HepG2 (cell line): ENCODE data around the gene AP4M1. TPM values are rescaled to one million over a fixed set of nuclear protein-coding genes. Genes with fewer than 3 reads are reported as not detected.
A peak's percentile ranks its signal among the peaks of the same experiment; 100 is the strongest.

Experiments used
- CCAR2 ChIP-seq: fragments of 200-400 bp; formaldehyde crosslinking; optimal IDR thresholded peaks from 2 replicates; pipeline ENCODE3; 2018; ENCODE audit warnings: low read depth, mild to moderate bottlenecking, low read length, moderate library complexity
- CREB1 ChIP-seq, 2 experiments: fragments of 450-650 bp in 1 of 2; IDR thresholded peaks; 2 replicates each; pipeline ENCODE4 v1.6.1; 2016 to 2017; ENCODE audit warnings: control low read depth in 1 of 2, mild to moderate bottlenecking in 1 of 2, missing compliant biosample characterization in 1 of 2, missing genetic modification characterization in 1 of 2
- FOXK1 ChIP-seq: sonication (generic); formaldehyde crosslinking; IDR thresholded peaks from 2 replicates; pipeline ENCODE4 v1.4.0; 2020; ENCODE audit warnings: low read depth, missing genetic modification reagents, borderline replicate concordance
- FOXP1 ChIP-seq, 2 experiments: fragments of 450-650 bp in 1 of 2; IDR thresholded peaks; 2 replicates each; pipeline ENCODE4 v1.6.1; 2017 to 2018; ENCODE audit warnings: antibody characterized with exemption in 1 of 2
- GATAD2A ChIP-seq: IDR thresholded peaks from 2 replicates; pipeline ENCODE4 v1.6.1; 2016
- MED8 ChIP-seq: sonication (generic); formaldehyde crosslinking; IDR thresholded peaks from 2 replicates; pipeline ENCODE4 v1.8.1; 2023; ENCODE audit warnings: mild to moderate bottlenecking, missing genetic modification reagents; ENCODE audit not compliant: insufficient replicate concordance
- MXI1 ChIP-seq: IDR thresholded peaks from 3 replicates; pipeline ENCODE4 v1.6.1; 2012; ENCODE audit warnings: low read depth, low read length, inconsistent platforms, borderline replicate concordance
- NR2F1 ChIP-seq, 2 experiments: fragments of 450-650 bp in 1 of 2; formaldehyde crosslinking in 1 of 2; IDR thresholded peaks; 2 replicates each; pipeline versions ENCODE4 v1.5.0 to v1.6.1; 2016 to 2020; ENCODE audit warnings: mild to moderate bottlenecking in 1 of 2, missing compliant biosample characterization in 1 of 2, missing genetic modification reagents in 1 of 2, moderate library complexity in 1 of 2
- PHF20 ChIP-seq: sonication (generic); formaldehyde crosslinking; IDR thresholded peaks from 2 replicates; pipeline ENCODE4 v1.5.0; 2020; ENCODE audit warnings: mild to moderate bottlenecking, missing genetic modification reagents
- ZNF605 ChIP-seq: sonication (generic); formaldehyde crosslinking; IDR thresholded peaks from 2 replicates; pipeline ENCODE4 v1.8.0; 2022; ENCODE audit warnings: mild to moderate bottlenecking, missing genetic modification reagents
- polyA plus RNA-seq, 8 experiments: library from polyadenylated mRNA; depleted of rRNA in 3 of 8; stranded (reverse) in 7 of 8; unstranded in 1 of 8; fragments of >200 nt; fragmentation: Illumina TruSeq in 4 of 8; extraction: Trizol in 4 of 8; gene quantifications; 2 replicates each; pipeline versions ENCODE4 v1.2.1 to v1.2.3, GENCODE V29; 2011 to 2016; ENCODE audit warnings: low read depth in 4 of 8, missing spikeins in 1 of 8, mixed read lengths in 1 of 8; ENCODE audit not compliant: insufficient read depth in 1 of 8
- total RNA-seq, 5 experiments: library from RNA; depleted of rRNA; stranded (reverse); fragments of >200 nt; fragmentation: Illumina TruSeq; extraction: Trizol; gene quantifications; 2 replicates each; pipeline ENCODE4 v1.2.3, GENCODE V29; 2016; ENCODE audit warnings: low read depth in 1 of 5
- TF ChIP-seq, protein P1 (sequence below): sonication (generic); formaldehyde crosslinking; IDR thresholded peaks from 2 replicates; pipeline ENCODE4 v1.4.0; 2020; ENCODE audit warnings: missing genetic modification reagents
- TF ChIP-seq, protein P2 (sequence below): sonication (generic); formaldehyde crosslinking; IDR thresholded peaks from 2 replicates; pipeline ENCODE4 v1.5.1; 2020; ENCODE audit warnings: mild to moderate bottlenecking, missing genetic modification reagents, moderate library complexity
- TF ChIP-seq, protein P3 (sequence below), 2 experiments: sonication (generic) in 1 of 2; formaldehyde crosslinking in 1 of 2; IDR thresholded peaks; 2 replicates each; pipeline versions ENCODE4 v1.5.1 to v1.6.1; 2011 to 2020; ENCODE audit warnings: borderline replicate concordance in 1 of 2, low read depth in 1 of 2, low read length in 1 of 2, mild to moderate bottlenecking in 1 of 2, missing genetic modification reagents in 1 of 2, moderate library complexity in 1 of 2
- TF ChIP-seq, protein P4 (sequence below): sonication (generic); formaldehyde crosslinking; IDR thresholded peaks from 2 replicates; pipeline ENCODE4 v1.4.0; 2020; ENCODE audit warnings: missing genetic modification reagents

The AP4M1 gene
- total and polyA plus RNA-seq, 2 of the 13 experiments (the other 11 are each of a cell fraction or from before 2014, with no cell fraction given), result 6.3 to 9.7 TPM

DNA sequence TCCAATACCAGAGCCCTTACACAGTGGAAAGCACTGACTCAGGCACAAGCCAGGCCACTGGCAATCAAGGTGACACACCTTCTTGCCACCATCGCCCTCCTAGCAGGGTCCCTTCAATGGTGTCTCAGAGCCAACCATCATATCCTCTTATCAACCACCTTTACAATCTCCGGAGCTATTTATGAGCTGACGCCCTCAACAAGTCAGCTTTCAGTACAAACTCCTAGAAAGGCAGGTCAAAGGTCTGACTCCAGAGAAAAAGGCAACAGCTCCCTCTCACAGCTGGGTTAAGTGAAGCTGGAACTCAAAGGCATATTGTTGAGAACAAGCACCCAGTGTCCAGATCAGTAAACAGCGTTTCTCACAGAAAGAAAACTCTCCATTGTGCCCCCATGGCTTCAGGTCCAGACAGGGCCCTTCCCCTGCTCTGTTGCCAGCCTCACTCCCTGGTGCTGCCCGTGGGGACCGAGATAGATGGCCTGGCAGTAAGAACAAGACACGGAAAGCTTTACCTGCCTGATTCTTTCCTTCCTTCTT, 22.4 kb upstream of the AP4M1 start (continued):
- TF ChIP-seq PHF20 (CRISPR knock-in tag), result no peak
- no peak for TF ChIP-seq MED8
- TF ChIP-seq, protein P1, sequence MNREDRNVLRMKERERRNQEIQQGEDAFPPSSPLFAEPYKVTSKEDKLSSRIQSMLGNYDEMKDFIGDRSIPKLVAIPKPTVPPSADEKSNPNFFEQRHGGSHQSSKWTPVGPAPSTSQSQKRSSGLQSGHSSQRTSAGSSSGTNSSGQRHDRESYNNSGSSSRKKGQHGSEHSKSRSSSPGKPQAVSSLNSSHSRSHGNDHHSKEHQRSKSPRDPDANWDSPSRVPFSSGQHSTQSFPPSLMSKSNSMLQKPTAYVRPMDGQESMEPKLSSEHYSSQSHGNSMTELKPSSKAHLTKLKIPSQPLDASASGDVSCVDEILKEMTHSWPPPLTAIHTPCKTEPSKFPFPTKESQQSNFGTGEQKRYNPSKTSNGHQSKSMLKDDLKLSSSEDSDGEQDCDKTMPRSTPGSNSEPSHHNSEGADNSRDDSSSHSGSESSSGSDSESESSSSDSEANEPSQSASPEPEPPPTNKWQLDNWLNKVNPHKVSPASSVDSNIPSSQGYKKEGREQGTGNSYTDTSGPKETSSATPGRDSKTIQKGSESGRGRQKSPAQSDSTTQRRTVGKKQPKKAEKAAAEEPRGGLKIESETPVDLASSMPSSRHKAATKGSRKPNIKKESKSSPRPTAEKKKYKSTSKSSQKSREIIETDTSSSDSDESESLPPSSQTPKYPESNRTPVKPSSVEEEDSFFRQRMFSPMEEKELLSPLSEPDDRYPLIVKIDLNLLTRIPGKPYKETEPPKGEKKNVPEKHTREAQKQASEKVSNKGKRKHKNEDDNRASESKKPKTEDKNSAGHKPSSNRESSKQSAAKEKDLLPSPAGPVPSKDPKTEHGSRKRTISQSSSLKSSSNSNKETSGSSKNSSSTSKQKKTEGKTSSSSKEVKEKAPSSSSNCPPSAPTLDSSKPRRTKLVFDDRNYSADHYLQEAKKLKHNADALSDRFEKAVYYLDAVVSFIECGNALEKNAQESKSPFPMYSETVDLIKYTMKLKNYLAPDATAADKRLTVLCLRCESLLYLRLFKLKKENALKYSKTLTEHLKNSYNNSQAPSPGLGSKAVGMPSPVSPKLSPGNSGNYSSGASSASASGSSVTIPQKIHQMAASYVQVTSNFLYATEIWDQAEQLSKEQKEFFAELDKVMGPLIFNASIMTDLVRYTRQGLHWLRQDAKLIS (CRISPR knock-in tag), result 0 out of 2 replicates have a peak, but pooled peaks have one; percentile 48
- TF ChIP-seq, protein P2, sequence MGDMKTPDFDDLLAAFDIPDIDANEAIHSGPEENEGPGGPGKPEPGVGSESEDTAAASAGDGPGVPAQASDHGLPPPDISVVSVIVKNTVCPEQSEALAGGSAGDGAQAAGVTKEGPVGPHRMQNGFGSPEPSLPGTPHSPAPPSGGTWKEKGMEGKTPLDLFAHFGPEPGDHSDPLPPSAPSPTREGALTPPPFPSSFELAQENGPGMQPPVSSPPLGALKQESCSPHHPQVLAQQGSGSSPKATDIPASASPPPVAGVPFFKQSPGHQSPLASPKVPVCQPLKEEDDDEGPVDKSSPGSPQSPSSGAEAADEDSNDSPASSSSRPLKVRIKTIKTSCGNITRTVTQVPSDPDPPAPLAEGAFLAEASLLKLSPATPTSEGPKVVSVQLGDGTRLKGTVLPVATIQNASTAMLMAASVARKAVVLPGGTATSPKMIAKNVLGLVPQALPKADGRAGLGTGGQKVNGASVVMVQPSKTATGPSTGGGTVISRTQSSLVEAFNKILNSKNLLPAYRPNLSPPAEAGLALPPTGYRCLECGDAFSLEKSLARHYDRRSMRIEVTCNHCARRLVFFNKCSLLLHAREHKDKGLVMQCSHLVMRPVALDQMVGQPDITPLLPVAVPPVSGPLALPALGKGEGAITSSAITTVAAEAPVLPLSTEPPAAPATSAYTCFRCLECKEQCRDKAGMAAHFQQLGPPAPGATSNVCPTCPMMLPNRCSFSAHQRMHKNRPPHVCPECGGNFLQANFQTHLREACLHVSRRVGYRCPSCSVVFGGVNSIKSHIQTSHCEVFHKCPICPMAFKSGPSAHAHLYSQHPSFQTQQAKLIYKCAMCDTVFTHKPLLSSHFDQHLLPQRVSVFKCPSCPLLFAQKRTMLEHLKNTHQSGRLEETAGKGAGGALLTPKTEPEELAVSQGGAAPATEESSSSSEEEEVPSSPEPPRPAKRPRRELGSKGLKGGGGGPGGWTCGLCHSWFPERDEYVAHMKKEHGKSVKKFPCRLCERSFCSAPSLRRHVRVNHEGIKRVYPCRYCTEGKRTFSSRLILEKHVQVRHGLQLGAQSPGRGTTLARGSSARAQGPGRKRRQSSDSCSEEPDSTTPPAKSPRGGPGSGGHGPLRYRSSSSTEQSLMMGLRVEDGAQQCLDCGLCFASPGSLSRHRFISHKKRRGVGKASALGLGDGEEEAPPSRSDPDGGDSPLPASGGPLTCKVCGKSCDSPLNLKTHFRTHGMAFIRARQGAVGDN (CRISPR knock-in tag), result peak; percentile 39; the same call in 1 of the 2 replicates
- no peak for TF ChIP-seq CCAR2
- peak; percentile 18; the same call in 1 of the 2 replicates for TF ChIP-seq ZNF605
- peak; percentile 25; the same call in 1 of the 2 replicates for TF ChIP-seq FOXK1 (CRISPR knock-in tag)
- no peak for TF ChIP-seq CREB1 (IDR thresholded peaks at IDR 0.05)
- peak; percentile 13; the same call in 1 of the 2 replicates for TF ChIP-seq CREB1 (CRISPR knock-in tag; IDR thresholded peaks at IDR 0.05)
- no peak for TF ChIP-seq MXI1
- peak; percentile 67 for TF ChIP-seq FOXP1 (IDR thresholded peaks at IDR 0.05)
- TF ChIP-seq FOXP1 (CRISPR knock-in tag; IDR thresholded peaks at IDR 0.05), result peak; percentile 84
- TF ChIP-seq, protein P3, sequence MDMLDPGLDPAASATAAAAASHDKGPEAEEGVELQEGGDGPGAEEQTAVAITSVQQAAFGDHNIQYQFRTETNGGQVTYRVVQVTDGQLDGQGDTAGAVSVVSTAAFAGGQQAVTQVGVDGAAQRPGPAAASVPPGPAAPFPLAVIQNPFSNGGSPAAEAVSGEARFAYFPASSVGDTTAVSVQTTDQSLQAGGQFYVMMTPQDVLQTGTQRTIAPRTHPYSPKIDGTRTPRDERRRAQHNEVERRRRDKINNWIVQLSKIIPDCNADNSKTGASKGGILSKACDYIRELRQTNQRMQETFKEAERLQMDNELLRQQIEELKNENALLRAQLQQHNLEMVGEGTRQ (IDR thresholded peaks at IDR 0.05; ENCODE audit: low read depth, low read length), result no peak
- TF ChIP-seq, protein P3 (CRISPR knock-in tag; IDR thresholded peaks at IDR 0.05; ENCODE audit: borderline replicate concordance), result no peak
- TF ChIP-seq, protein P4, sequence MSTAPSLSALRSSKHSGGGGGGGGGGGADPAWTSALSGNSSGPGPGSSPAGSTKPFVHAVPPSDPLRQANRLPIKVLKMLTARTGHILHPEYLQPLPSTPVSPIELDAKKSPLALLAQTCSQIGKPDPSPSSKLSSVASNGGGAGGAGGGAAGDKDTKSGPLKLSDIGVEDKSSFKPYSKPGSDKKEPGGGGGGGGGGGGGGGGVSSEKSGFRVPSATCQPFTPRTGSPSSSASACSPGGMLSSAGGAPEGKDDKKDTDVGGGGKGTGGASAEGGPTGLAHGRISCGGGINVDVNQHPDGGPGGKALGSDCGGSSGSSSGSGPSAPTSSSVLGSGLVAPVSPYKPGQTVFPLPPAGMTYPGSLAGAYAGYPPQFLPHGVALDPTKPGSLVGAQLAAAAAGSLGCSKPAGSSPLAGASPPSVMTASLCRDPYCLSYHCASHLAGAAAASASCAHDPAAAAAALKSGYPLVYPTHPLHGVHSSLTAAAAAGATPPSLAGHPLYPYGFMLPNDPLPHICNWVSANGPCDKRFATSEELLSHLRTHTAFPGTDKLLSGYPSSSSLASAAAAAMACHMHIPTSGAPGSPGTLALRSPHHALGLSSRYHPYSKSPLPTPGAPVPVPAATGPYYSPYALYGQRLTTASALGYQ (CRISPR knock-in tag), result peak; percentile 47; the same call in 1 of the 2 replicates
- TF ChIP-seq GATAD2A (CRISPR knock-in tag), result peak; percentile 82
- TF ChIP-seq NR2F1 (CRISPR knock-in tag; IDR thresholded peaks at IDR 0.05), result peak; percentile 65 to 75; a peak in 2 of 4 replicates
